SIG-M5 treated with dmso at 0.1 percent for 504 hours (cell line): ENCODE data around the gene SURF2.
"Not testable (repeated sequence)": the region's sequence is repeated elsewhere in the genome, so short reads cannot be mapped to it uniquely, and the experiment has no call there.

ENCODE experiments used
- DNase-seq: peaks from one replicate; lab custom pipeline; 2025; ENCODE audit not compliant: unreplicated experiment; lab: John Stamatoyannopoulos, UW

The SURF2 gene

DNA sequence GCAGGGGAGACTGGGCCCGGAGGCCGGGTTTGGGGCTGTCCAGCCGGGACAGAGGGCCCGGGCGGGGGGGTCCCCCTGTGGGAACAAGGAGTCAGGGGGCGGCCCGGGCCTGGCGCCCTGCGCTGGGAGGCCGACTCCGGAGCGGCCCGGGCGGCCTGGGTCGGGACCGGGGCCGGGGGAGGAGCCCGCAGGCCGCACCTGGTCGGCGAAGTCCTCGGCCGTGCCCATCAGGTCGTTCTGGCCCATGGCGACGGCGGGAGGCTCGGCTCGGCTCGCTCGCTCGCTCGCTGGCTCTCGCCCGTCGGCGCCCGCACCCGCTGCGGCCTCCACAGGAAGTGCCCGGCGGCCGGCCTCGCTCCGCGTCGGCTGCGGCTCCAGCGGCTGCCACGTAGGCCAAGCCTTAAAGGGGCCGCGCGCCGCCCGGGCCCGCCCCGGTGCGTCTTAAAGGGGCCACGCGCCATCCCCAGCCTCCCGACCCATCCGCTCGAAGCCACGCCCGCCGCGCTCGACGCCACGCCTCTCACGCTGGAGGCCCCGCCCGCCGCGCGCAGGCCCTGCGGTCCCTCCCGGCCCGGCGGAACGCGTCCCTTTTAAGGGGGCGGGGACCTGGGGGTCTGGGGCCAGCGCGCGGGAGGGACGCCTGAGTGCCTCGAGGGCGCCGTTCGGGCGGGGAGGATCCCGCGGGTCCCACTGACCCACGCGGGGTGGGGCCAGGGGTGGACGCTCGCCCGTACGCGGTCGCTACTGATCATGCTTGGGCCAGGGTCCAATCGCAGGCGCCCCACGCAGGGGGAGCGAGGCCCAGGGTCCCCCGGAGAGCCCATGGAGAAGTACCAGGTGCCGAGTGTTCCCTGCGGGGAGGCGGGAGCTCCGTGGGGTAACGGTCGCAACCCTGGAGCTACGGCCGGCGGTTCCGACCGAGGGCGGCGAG lies 19.6 kb downstream of the SURF2 start, which contains the start of the genes STKLD1 and SURF4:
Gene STKLD1, plus strand, starts transcription at position 643 of the 931 bp plus-strand sequence. Its CDS starts 108 bp downstream, at position 751.
Gene SURF4, minus strand, starts transcription at position 337 of the 931 bp plus-strand sequence. Its CDS starts 91 bp downstream, at position 246.
- peak; percentile 83 for DNase-seq

DNA sequence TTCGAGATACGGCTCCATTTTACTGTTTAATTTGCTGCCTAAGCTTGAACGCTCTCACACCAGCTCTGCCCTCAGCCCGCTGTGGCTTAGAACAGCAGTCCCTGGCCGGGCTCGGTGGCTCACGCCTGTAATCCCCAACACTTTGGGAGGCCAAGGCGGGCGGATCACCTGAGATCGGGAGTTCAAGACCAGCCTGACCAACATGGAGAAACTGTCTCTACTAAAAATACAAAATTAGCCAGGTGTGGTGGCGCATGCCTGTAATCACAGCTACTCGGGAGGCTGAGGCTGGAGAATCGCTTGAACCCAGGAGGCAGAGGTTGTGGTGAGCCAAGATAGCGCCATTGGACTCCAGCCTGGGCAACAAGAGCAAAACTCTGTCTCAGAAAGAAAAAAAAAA lies 20.9 kb downstream of the SURF2 start:
- not testable (repeated sequence) for DNase-seq

DNA sequence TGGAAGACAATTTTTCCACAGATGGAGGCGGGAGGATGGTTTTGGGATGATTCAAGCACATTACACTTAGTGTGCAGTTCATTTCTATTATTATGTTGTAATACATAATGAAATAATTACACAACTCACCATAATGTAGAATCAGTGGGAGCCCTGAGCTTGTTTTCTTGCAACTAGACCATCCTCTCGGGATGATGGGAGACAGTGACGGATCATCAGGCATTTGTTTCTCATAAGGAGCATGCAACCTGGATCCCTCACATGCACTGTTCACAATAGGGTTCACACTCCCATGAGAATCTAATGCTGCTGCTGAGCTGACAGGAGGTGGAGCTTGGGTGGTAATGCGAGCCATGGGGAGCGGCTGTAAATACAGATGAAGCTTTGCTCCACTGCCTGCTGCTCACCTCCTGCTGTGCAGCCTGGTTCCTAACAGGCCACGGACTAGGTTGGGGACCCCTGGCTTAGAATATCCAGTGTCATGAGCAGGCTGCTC lies 21.4 kb downstream of the SURF2 start:
- no peak for DNase-seq

DNA sequence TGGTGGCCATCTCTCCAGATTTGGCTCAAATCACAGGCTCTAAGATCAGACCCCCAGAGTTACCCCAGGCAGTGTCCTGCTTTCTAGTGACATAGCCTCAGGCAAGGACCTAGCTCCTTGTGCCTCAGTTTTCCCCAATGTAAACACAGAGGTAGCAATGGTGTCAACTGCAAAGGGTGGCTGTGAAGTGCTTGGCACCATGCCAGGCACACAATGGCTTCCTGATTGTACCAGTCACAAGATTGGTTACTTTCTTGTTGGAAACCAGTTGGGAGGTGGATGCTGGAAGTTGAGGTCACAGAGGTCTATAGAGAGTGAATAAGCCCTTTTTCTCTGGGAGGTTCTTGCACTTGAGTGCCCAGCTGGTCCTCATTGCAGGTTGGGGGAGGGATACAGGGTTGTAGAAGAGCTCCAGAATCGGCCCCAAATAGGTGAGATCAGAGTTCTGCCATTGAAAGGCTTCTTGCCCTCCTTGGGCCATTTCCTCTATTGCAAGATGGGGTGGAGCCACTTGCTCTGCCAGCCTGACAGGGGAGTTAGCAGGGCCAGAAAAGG lies 22.1 kb downstream of the SURF2 start:
- no peak for DNase-seq

DNA sequence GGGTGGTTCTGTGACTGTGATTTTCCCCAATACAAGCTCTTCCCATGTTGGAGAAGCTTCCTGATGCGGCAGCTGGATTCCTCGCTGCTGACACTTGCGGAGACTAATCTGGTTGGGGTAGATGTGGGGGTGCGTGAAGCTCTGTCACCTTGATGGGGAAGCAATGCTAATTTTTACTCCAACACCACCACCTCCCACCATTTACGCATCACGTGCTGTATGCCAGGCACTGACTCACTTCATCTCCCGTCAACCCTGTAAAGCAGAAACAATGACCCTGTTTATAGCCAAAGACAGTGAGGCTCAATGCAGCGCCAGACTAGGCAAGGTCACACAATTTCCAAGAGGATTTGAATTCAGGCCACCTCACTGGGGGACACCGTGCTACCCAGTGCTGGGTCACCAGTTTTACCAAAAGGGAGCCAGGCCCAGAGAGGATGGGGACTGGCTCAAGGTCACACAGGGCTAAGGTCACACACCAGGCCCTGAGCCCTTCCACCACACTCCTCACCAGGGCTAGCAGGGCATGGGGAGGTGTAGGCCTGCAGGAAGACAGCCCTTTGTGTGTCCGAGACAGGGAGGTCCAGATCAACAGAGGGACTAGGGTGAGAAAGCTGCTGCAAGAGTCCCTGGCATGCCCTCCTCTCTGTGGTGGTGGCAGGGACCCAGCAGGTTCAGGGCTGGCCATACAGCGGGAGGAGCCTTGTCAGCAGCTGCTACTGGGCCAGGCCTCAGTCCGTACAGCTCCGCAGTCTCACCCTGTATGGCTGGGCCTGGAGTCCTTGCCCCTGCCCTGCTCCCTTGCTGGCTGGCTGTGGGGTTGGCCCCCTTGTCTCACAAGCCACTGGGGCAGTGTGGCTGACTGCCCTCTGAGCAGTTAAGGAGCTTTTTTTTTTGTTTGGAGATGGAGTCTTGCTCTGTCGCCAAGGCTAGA lies 23.1 kb downstream of the SURF2 start:
- DNase-seq: no peak

DNA sequence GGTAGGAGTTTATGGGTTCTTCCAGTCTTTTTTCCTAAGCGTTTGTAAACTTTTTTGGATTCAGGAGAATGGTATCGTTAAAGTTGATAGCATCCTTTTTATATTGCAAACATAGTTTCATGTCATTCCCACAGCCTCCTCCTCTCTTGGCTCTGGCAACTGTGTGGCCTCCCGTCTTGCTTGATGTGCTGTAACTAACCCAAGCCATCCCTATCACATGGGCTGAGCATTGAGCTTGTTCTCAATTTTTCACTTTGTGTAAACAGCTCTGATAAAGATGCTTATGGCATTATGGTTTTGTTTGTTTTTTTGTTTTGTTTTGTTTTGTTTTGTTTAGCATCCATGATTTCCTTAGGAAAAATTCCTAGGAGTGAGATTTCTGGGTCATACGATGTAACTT lies 24.4 kb downstream of the SURF2 start:
- DNase-seq: no peak

DNA sequence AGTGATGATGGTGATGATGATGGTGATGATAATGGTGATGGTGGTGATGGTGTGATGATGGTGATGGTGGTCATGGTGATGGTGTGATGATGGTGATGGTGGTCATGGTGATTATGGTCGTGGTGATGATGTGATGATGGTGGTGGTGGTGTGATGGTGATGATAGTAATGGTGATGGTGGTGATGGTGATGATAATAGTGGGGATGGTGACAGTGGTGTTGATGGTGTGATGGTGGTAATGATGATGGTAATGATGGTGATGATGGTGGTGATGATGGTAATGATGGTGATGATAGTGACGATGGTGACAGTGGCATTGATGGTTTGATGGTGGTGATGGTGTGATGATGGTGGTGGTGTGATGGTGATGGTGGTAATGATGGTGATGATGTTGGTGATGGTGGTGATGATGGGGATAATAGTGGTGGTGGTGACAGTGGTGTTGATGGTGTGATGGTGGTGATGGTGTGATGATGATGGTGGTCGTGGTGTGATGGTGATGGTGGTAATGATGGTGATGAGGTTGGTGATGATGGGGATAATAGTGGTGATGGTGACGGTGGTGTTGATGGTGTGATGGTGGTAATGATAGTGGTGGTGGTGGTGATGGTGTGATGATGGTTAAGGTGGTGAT lies 26.3 kb downstream of the SURF2 start:
- DNase-seq: no peak

DNA sequence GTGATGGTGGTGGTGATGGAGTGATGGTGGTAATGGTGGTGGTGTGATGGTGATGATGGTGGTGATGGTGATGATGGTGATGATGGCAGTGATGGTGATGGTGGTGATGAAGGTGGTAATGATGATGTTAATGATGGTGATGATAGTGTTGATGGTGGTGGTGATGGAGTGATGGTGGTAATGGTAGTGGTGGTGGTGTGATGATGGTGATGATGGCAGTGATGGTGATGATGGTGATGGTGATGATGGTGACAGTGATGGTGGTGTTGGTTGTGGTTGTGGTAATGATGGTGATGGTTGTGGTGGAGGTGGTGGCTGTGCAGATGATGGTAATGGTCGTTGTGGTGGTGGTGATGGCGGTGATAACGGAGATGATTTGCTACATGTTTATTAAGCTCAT lies 27.1 kb downstream of the SURF2 start:
- no peak for DNase-seq

DNA sequence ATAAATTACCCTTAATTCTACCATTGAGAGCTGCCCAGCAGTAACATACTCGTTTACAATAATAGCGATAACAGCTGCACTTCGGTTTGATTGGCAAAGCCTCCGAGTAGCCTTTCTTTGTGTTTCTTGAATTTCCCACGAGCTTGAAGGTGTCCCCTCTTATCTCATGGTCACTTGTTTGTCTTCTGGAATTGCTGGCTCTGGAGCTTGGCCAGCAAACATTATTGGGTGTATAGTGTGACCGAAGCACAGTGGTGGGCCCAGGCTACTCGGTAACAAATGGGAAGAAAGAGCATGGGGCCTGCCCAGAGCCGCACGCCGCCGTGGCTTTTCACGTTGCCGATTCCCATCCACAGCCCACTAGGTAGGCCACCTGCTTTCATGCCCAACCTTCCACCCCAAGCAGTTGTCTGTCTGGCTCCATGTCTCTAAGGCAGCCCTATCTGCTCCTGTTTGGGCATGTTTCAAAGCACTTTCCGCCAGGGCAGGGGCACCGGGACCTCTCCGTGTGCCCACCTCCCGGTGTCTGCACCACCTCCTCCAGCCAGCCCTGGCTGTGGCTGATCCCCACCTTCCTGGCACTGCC lies 28.5 kb downstream of the SURF2 start:
- DNase-seq: no peak

DNA sequence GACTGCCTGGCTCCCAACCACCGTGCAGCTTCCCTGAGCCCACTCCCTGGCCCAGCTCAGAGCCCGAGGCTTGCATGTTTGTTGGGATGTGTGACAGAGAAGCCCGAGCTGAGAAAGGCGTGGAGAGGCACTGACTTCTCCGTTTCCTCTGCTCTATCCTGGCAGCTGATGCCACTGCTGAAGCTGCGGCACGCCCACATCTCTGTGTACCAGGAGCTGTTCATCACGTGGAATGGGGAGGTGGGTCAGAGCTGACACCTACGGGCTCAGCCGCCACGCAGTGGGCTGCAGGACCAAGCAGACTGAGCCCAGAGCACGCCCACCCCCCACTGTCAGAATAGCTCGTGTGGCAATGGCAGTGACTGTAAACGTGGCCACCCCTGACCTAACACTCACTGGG lies 29.1 kb downstream of the SURF2 start:
- no peak for DNase-seq

DNA sequence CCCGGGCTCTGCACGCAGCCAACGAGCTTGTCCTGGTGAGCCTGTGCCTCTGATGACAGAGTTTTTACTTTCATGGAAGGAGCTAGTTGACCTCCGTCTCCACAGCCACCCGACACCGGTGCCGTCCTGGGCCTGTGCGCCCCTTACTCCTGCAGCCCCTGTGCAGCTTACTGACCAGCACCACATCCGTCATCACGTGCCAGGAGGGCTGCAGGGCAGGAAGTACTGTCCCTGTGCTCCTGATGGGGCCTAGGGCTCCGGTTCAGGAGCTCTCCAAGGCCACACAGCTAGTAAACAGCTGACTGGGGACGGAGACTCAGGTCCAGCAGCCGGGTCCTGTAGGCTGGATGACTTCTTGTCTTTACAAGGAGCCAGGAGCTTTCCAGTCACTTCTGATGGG lies 30.0 kb downstream of the SURF2 start:
- DNase-seq: no peak

DNA sequence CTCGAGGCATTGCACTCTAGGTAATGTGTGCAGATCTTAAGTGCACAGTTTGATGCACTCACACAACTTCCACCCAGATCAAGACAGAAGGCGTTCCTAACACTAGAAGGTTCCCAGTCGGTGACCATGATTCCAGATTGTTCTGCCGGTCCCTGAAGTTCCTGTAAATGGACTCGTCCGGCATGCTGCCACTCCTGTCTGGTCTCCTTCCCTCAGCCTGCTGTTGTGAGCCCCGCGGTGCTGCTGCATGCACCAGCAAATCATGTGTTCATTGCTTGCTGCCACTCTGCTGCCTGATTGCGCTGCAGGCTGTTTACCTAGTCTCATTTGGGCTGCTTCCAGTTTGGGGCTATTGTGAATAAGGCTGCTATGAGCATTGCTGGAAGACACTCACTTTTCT lies 31.3 kb downstream of the SURF2 start:
- peak; percentile 42 for DNase-seq

DNA sequence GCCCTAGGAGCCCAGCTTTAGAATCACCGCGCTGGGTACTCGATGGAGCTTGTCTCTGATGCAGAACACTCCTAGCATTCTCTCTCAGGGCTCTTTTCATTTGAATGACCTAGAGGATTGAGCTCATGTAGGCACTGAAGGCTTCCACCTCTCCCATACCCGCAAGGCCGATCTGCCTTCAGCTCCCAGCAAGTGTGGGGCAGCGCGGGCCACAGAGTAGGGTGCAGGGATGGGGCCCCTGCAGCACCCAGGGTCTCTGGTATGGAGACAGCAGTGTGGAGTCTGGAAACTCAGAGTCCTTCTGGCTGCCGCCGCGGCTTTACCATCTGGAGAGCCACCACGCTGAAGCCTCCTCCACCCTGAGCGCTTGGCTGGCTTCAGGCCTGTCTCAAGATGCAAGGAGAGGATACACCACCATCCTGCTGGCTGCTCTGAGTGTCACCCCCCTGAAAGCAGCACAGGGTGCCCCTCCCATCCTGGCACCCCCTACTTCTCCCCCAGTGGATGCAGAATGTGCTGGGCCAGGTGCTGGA lies 32.7 kb downstream of the SURF2 start:
- DNase-seq: no peak

DNA sequence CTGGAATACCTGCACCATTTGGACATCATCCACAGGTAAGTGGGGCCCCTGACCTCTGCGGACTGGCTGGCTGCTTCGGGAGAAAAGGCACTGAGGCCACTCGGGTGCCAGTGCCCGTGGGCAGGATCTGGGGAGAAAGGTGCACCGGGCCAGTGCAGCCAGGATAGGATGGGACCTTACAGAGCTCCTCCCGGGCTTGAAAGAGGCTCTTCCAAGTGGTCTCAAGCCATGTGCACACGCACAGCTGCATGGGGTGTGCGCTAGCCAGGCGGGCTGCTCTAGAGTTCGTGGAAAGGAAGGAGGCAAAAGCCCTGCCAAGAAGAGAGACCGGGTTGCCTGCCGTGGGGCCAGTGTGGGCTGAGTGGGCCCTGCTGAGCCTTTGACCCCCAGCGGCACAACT lies 33.2 kb downstream of the SURF2 start:
- no peak for DNase-seq

DNA sequence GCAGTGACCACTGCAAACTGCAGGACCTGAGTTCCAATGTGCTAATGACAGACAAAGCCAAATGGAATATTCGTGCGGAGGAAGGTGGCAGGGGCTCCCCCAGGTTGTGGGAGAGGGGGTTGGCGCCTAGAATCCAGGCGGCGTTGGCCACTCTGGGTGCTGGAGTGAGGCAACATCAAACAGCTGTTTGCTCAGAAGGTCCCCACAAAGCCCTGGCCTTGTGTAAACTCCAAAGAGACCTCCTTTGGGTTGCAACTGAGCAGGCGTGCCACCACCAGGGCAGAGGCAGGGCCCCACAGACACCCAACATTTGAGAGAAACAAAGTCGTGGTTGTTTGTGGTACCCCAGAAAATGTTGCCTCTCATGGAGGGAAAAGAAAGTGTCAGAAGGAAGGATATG lies 34.4 kb downstream of the SURF2 start:
- no peak for DNase-seq

DNA sequence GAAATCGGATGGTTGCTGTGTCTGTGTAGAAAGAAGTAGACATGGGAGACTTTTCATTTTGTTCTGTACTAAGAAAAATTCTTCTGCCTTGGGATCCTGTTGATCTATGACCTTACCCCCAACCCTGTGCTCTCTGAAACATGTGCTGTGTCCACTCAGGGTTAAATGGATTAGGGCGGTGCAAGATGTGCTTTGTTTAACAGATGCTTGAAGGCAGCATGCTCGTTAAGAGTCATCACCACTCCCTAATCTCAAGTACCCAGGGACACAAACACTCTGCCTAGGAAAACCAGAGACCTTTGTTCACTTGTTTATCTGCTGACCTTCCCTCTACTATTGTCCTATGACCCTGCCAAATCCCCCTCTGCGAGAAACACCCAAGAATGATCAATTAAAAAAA lies 35.1 kb downstream of the SURF2 start:
- not testable (repeated sequence) for DNase-seq

DNA sequence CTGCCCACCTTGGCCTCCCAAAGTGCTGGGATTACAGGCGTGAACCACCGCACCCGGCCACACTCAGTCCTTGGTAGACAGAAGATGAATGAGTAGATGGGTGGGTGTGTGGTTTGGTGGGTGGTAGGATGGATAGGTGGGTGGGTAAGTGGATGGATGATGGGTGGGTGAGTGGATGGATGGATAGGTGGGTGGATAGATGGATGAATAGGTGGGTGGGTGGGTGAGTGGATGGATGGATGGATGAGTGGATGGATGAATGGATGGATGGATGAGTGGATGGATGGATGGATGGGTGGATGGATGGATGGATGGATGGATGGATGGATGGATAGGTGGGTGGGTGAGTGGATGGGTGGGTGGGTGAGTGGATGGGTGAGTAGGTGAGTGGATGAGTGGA lies 36.0 kb downstream of the SURF2 start:
- DNase-seq: not testable (repeated sequence)

DNA sequence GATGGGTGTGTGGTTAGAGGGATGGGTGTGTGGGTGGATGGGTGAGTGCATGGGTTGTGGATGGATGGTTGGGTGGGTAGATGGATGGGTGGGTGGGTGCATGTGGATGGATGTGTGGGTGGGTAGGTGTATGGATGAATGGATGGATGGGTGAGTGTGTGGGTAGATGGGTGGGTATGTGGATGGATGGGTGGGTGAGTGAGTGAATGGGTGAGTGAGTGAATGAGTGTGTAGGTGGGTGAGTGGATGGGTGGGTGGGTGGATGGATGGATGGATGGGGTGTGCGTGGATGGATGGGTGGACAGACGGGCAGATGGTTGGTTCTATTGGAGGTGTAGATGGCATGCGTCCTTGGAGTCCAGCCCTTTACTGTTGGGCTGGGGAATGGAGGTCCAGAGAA lies 37.0 kb downstream of the SURF2 start:
- DNase-seq: no peak

DNA sequence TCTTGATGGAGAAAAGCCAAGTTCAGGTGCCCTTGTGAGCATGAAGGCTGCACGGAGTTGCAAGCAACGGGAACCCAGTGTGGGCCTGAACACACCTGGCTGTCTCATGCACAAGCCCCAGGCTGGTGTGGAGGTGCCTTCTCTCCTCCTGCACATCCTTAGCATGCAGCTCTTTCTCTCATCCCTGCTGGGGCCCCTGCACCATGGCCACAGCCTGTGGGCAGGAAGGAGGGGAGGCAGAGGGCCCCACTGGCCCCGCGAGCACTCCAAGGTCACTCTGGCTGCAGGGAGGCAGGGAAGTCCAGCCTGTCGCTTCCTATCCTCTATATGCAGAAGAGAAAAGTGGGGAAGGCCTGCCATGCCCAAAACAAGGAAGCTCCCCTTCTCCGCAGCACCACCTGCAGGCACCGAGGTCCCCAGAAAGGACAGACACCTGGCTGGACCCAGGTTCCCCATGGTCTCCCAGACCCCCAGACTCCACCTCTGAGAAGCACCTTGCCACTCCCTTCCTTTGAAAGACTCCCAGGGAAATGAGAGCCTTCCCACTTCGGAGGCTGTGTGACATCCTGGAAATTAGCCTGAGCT lies 38.4 kb downstream of the SURF2 start:
- DNase-seq: no peak

DNA sequence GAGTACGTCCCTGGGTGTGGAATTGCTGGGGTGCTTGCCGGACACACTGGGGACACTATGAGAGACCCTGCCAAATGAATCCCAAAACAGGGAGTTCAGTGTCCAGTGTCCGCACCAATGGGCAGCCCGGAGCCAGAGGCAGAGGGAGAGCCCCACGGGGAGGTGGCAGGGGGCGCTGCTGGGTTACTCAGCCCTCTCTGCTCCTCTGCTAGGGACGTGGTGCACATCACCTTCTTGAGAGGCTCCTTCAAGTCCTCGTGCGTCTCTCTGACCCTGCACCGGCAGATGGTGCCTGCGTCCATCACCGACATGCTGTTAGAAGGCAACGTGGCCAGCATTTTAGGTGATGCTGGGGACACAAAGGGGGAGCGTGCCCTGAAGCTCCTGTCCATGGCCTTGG lies 40.6 kb downstream of the SURF2 start:
- no peak for DNase-seq
